T-helper 1 cell treated with Interleukin-12 subunit alpha and Interleukin-12 subunit beta and Interleukin-4 antibody, amounts not matched to agents 30 μg/mL and 1 μg/mL, for 36 hours (primary cell): ENCODE results near the gene PRODH2.

Source experiments
- H3K27ac Mint-ChIP-seq: one replicate; pipeline ENCODE4 v1.8.0; 2021; ENCODE audit warnings: mild to moderate bottlenecking, mixed read lengths
- H3K27me3 Mint-ChIP-seq: one replicate; pipeline ENCODE4 v1.8.0; 2021; ENCODE audit warnings: low read depth, mixed read lengths
- H3K36me3 Mint-ChIP-seq: one replicate; pipeline ENCODE4 v1.8.0; 2021; ENCODE audit warnings: low read depth, mixed read lengths
- H3K4me1 Mint-ChIP-seq: one replicate; pipeline ENCODE4 v1.8.0; 2021; ENCODE audit warnings: low read depth, mixed read lengths
- H3K4me3 Mint-ChIP-seq: one replicate; pipeline ENCODE4 v1.8.0; 2021; ENCODE audit warnings: mild to moderate bottlenecking, moderate library complexity, mixed read lengths
- H3K9me3 Mint-ChIP-seq: one replicate; pipeline ENCODE4 v1.8.0; 2021; ENCODE audit warnings: mixed read lengths

Gene PRODH2

GRCh38 chr19:35793381-35794165 is 19.1 kb downstream of the PRODH2 start:
- Mint-ChIP-seq H3K9me3 (no peaks in the 10 kb centered on the region), H3K4me1 (no peaks in the 10 kb centered on the region), H3K27me3 (peaks cover 33% of the 10 kb centered on the region), H3K4me3 (no peak overlapping the region), H3K36me3 (no peaks in the 10 kb centered on the region), H3K27ac (no peak overlapping the region)

- Mint-ChIP-seq H3K27me3 (peaks cover 29% of the 10 kb centered on the region), H3K27ac (no peak overlapping the region), H3K9me3 (no peaks in the 10 kb centered on the region), H3K4me3 (no peak overlapping the region), H3K36me3 (no peaks in the 10 kb centered on the region), H3K4me1 (no peaks in the 10 kb centered on the region)
These were observed 19.8 kb downstream of the PRODH2 start for GRCh38 chr19:35792888-35793287.

GRCh38 chr19:35792312-35792711 is 20.3 kb downstream of the PRODH2 start:
- Mint-ChIP-seq H3K27ac (no peak overlapping the region), H3K36me3 (no peaks in the 10 kb centered on the region), H3K4me1 (no peaks in the 10 kb centered on the region), H3K4me3 (no peak overlapping the region), H3K27me3 (peaks cover 24% of the 10 kb centered on the region), H3K9me3 (no peaks in the 10 kb centered on the region)

- no peak overlapping the region for H3K27ac Mint-ChIP-seq
- no peaks in the 10 kb centered on the region for H3K36me3 Mint-ChIP-seq
- H3K4me1 Mint-ChIP-seq = no peaks in the 10 kb centered on the region
- H3K9me3 Mint-ChIP-seq = no peaks in the 10 kb centered on the region
- H3K27me3 Mint-ChIP-seq = peaks cover 19% of the 10 kb centered on the region
- H3K4me3 Mint-ChIP-seq = no peak overlapping the region
These were observed 20.8 kb downstream of the PRODH2 start for GRCh38 chr19:35791814-35792279.

- Mint-ChIP-seq H3K27ac (no peak overlapping the region), H3K4me3 (no peak overlapping the region), H3K36me3 (no peaks in the 10 kb centered on the region), H3K9me3 (no peaks in the 10 kb centered on the region), H3K27me3 (peaks cover 13% of the 10 kb centered on the region), H3K4me1 (no peaks in the 10 kb centered on the region)
These were observed 21.4 kb downstream of the PRODH2 start for GRCh38 chr19:35790981-35791813.

GRCh38 chr19:35789978-35790944 is 22.4 kb downstream of the PRODH2 start:
- Mint-ChIP-seq H3K27me3 (peaks cover 9% of the 10 kb centered on the region), H3K4me1 (no peaks in the 10 kb centered on the region), H3K27ac (no peak overlapping the region), H3K4me3 (no peak overlapping the region), H3K9me3 (no peaks in the 10 kb centered on the region), H3K36me3 (peaks cover 1% of the 10 kb centered on the region)

GRCh38 chr19:35789195-35789977 is 23.3 kb downstream of the PRODH2 start:
- Mint-ChIP-seq H3K36me3 (peaks cover 1% of the 10 kb centered on the region), H3K27me3 (peaks cover 4% of the 10 kb centered on the region), H3K4me3 (no peak overlapping the region), H3K9me3 (no peaks in the 10 kb centered on the region), H3K4me1 (no peaks in the 10 kb centered on the region), H3K27ac (no peak overlapping the region)

GRCh38 chr19:35788205-35788960 is 24.3 kb downstream of the PRODH2 start:
- Mint-ChIP-seq H3K27me3 (no peaks in the 10 kb centered on the region), H3K4me1 (no peaks in the 10 kb centered on the region), H3K4me3 (no peak overlapping the region), H3K9me3 (no peaks in the 10 kb centered on the region), H3K27ac (no peak overlapping the region), H3K36me3 (peaks cover 3% of the 10 kb centered on the region)

- no peak overlapping the region for H3K27ac Mint-ChIP-seq
- H3K4me1 Mint-ChIP-seq = no peaks in the 10 kb centered on the region
- H3K9me3 Mint-ChIP-seq = no peaks in the 10 kb centered on the region
- no peaks in the 10 kb centered on the region for H3K27me3 Mint-ChIP-seq
- peaks cover 10% of the 10 kb centered on the region for H3K36me3 Mint-ChIP-seq
- H3K4me3 Mint-ChIP-seq = no peak overlapping the region
These were observed 25.3 kb downstream of the PRODH2 start for GRCh38 chr19:35787227-35787799.

GRCh38 chr19:35786299-35787160 is 26.1 kb downstream of the PRODH2 start:
- Mint-ChIP-seq H3K9me3 (no peaks in the 10 kb centered on the region), H3K27me3 (no peaks in the 10 kb centered on the region), H3K27ac (no peak overlapping the region), H3K4me3 (no peak overlapping the region), H3K4me1 (no peaks in the 10 kb centered on the region), H3K36me3 (peaks cover 10% of the 10 kb centered on the region)

GRCh38 chr19:35785339-35785627 is 27.4 kb downstream of the PRODH2 start:
- Mint-ChIP-seq H3K27ac (no peak overlapping the region), H3K36me3 (peaks cover 15% of the 10 kb centered on the region), H3K4me1 (no peaks in the 10 kb centered on the region), H3K9me3 (no peaks in the 10 kb centered on the region), H3K4me3 (no peak overlapping the region), H3K27me3 (no peaks in the 10 kb centered on the region)

GRCh38 chr19:35784503-35785338 is 27.9 kb downstream of the PRODH2 start:
- no peaks in the 10 kb centered on the region for H3K4me1 Mint-ChIP-seq

More at GRCh38 chr19:35784503-35785338, 27.9 kb downstream of the PRODH2 start:
- Mint-ChIP-seq H3K4me3 (no peak overlapping the region), H3K9me3 (no peaks in the 10 kb centered on the region), H3K27ac (no peak overlapping the region), H3K36me3 (peaks cover 15% of the 10 kb centered on the region), H3K27me3 (no peaks in the 10 kb centered on the region)
